ENCODE data around the gene PM20D2. TPM values are rescaled to one million over a fixed set of nuclear protein-coding genes. Genes with fewer than 3 reads are reported as not detected.

PM20D2 gene
- total RNA-seq, 4 donors from 2014 or later: 15.3 to 18.6 (median 16.7) TPM

DNA sequence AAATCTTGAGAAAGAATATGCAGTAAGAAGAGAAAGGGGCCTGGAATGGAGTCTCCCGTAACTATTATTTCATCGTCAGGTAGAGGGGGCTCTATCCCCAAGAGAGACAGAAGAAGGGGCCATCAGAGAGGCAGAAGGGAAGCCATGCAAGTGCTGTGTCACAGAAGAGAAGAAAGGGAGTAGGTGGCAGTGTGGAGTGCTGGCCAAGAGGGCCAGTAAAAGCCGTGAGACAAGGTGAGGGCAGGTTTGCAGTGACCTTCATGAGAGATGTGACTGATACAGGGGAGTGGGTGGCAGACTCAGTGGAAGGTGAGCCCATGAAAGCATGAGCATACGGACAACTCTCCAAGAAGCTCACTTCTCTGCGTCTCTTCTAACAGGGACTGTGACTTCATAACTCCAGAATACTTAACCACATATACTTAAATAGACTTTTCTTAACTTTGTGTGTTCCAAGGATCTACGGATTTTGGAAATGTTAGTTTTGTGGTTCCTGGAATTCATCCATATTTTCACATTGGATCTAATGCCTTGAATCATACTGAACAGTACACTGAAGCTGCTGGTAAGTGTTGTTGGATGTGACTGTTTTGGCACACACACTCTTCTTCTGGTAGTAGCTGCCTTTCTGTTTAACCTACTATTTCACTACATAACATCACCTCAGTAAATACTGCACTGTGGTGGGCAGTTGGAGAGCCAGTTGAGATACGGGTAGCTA is 15.6 kb downstream of the PM20D2 start:
- no peak for DNase-seq (ENCODE audit: low spot score in 2 of 2)
- peaks cover 28% of the 10 kb centered on the region for H3K36me3 ChIP-seq
- H3K4me3 ChIP-seq: no peak overlapping the region
- no peaks in the 10 kb centered on the region for H3K9me3 ChIP-seq
- peak overlapping the region; percentile 27 for H3K27ac ChIP-seq
- 78% methylated on average over 7 of the region's 7 CpGs for WGBS
- H3K27me3 ChIP-seq: no peaks in the 10 kb centered on the region
- no peaks in the 10 kb centered on the region for H3K4me1 ChIP-seq
- TF ChIP-seq EP300 (IDR thresholded peaks at IDR 0.05) (peak; percentile 9), POLR2A (IDR thresholded peaks at IDR 0.05) (no peak)

GRCh38 chr6:89162047-89162371 is 16.2 kb downstream of the PM20D2 start:
- Histone ChIP-seq H3K4me1 (no peaks in the 10 kb centered on the region), H3K4me3 (no peak overlapping the region)

GRCh38 chr6:89172131-89172530 is 26.3 kb downstream of the PM20D2 start:
- TF ChIP-seq POLR2AphosphoS5 (IDR thresholded peaks at IDR 0.05) (no peak), POLR2A (IDR thresholded peaks at IDR 0.05) (no peak), EP300 (IDR thresholded peaks at IDR 0.05) (no peak)
- TF ChIP-seq, protein P1, sequence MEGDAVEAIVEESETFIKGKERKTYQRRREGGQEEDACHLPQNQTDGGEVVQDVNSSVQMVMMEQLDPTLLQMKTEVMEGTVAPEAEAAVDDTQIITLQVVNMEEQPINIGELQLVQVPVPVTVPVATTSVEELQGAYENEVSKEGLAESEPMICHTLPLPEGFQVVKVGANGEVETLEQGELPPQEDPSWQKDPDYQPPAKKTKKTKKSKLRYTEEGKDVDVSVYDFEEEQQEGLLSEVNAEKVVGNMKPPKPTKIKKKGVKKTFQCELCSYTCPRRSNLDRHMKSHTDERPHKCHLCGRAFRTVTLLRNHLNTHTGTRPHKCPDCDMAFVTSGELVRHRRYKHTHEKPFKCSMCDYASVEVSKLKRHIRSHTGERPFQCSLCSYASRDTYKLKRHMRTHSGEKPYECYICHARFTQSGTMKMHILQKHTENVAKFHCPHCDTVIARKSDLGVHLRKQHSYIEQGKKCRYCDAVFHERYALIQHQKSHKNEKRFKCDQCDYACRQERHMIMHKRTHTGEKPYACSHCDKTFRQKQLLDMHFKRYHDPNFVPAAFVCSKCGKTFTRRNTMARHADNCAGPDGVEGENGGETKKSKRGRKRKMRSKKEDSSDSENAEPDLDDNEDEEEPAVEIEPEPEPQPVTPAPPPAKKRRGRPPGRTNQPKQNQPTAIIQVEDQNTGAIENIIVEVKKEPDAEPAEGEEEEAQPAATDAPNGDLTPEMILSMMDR (IDR thresholded peaks at IDR 0.05): no peak
- Histone ChIP-seq H3K9me3 (no peaks in the 10 kb centered on the region), H3K4me1 (peaks cover 11% of the 10 kb centered on the region), H3K27me3 (no peaks in the 10 kb centered on the region), H3K4me3 (no peak overlapping the region), H3K27ac (no peak overlapping the region), H3K36me3 (no peaks in the 10 kb centered on the region)
- WGBS: 19% methylated on average over 6 of the region's 6 CpGs
- DNase-seq (ENCODE audit: low spot score in 2 of 2): no peak

More at GRCh38 chr6:89162047-89162371, 16.2 kb downstream of the PM20D2 start:
- 83% methylated on average over 4 of the region's 4 CpGs for WGBS
- no peak for TF ChIP-seq EP300 (IDR thresholded peaks at IDR 0.05)
- no peak for TF ChIP-seq POLR2A (IDR thresholded peaks at IDR 0.05)
- TF ChIP-seq, protein P1 (IDR thresholded peaks at IDR 0.05): no peak
- TF ChIP-seq POLR2AphosphoS5 (IDR thresholded peaks at IDR 0.05): no peak
- no peaks in the 10 kb centered on the region for H3K27me3 ChIP-seq
- no peaks in the 10 kb centered on the region for H3K9me3 ChIP-seq
- peaks cover 28% of the 10 kb centered on the region for H3K36me3 ChIP-seq
- DNase-seq (ENCODE audit: low spot score in 2 of 2): no peak
- peak overlapping the region; percentile 27 for H3K27ac ChIP-seq

DNA sequence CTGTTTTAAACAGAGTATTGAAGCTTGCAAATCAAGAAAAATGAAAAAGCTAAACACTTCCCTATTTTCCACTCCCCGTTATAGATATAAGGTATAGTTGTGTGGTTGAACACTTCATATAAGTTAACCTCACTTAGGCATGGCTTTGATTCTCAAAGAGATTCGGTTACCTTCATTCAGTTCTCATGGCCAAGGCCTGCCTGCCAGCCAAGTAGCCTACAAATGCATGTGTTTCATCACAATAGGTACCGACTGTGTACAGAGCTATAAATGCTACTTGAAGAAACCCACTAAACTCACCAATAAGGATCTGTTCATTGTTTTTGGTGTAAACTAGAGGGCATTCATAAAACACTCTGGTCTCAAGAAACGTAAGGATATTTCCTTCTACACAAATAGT is 27.8 kb downstream of the PM20D2 start:
- H3K27me3 ChIP-seq: no peaks in the 10 kb centered on the region
- 89% methylated on average over 4 of the region's 4 CpGs for WGBS
- H3K27ac ChIP-seq: no peak overlapping the region
- no peaks in the 10 kb centered on the region for H3K9me3 ChIP-seq
- DNase-seq (ENCODE audit: low spot score in 2 of 2): no peak
- peaks cover 11% of the 10 kb centered on the region for H3K4me1 ChIP-seq
- no peaks in the 10 kb centered on the region for H3K36me3 ChIP-seq
- H3K4me3 ChIP-seq: no peak overlapping the region
- TF ChIP-seq POLR2A (IDR thresholded peaks at IDR 0.05) (no peak), POLR2AphosphoS5 (IDR thresholded peaks at IDR 0.05) (no peak), EP300 (IDR thresholded peaks at IDR 0.05) (no peak)
- TF ChIP-seq, protein P1 (IDR thresholded peaks at IDR 0.05): no peak

GRCh38 chr6:89180112-89180511 is 34.3 kb downstream of the PM20D2 start:
- 93% methylated on average over 13 of the region's 13 CpGs for WGBS
- no peaks in the 10 kb centered on the region for H3K9me3 ChIP-seq
- DNase-seq (ENCODE audit: low spot score in 2 of 2): no peak
- H3K4me1 ChIP-seq: no peaks in the 10 kb centered on the region
- TF ChIP-seq POLR2AphosphoS5 (IDR thresholded peaks at IDR 0.05) (no peak), EP300 (IDR thresholded peaks at IDR 0.05) (no peak), POLR2A (IDR thresholded peaks at IDR 0.05) (no peak)
- TF ChIP-seq, protein P1 (IDR thresholded peaks at IDR 0.05): no peak
- H3K36me3 ChIP-seq: no peaks in the 10 kb centered on the region
- H3K27ac ChIP-seq: no peak overlapping the region
- H3K27me3 ChIP-seq: no peaks in the 10 kb centered on the region
- H3K4me3 ChIP-seq: no peak overlapping the region

Data from suprapubic skin (tissue), 4 donors.